Eye (tissue), 1 donor: ENCODE results near the gene TRIM69.
A peak's percentile ranks its signal among the peaks of the same experiment; 100 is the strongest.
"Not testable (repeated sequence)": the region's sequence is repeated elsewhere in the genome, so short reads cannot be mapped to it uniquely, and the experiment has no call there.

Experiments
- DNase-seq: peaks from one replicate; pipeline ENCODE4 v3.0.0-alpha.2; 2015

The TRIM69 gene

GRCh38 chr15:44736181-44736765 is at the start of gene TRIM69:
TSS of gene TRIM69 (plus strand) at chr15:44736528. CDS start at chr15:44736705, 177 bp downstream.
- no peak for DNase-seq

- not testable (repeated sequence) for DNase-seq
These were observed 47.0 kb upstream of the TRIM69 start for GRCh38 chr15:44689318-44689717.

- not testable (repeated sequence) for DNase-seq
These were observed 46.1 kb upstream of the TRIM69 start for GRCh38 chr15:44690245-44690644.

- no peak for DNase-seq
These were observed 43.7 kb upstream of the TRIM69 start for GRCh38 chr15:44692659-44693058.

GRCh38 chr15:44694416-44694815 is 41.9 kb upstream of the TRIM69 start:
- DNase-seq: no peak

GRCh38 chr15:44695294-44695693 is 41.0 kb upstream of the TRIM69 start:
- no peak for DNase-seq

- DNase-seq: no peak
These were observed 39.3 kb upstream of the TRIM69 start for GRCh38 chr15:44697014-44697413.

GRCh38 chr15:44698641-44699040 is 37.7 kb upstream of the TRIM69 start:
- DNase-seq: no peak

GRCh38 chr15:44700676-44701075 is 35.7 kb upstream of the TRIM69 start:
- not testable (repeated sequence) for DNase-seq

GRCh38 chr15:44705986-44706385 is 30.3 kb upstream of the TRIM69 start:
- no peak for DNase-seq

GRCh38 chr15:44706401-44706800 is 29.9 kb upstream of the TRIM69 start:
- DNase-seq: no peak

- no peak for DNase-seq
These were observed 29.2 kb upstream of the TRIM69 start for GRCh38 chr15:44706946-44707636.

- DNase-seq: no peak
These were observed 25.9 kb upstream of the TRIM69 start for GRCh38 chr15:44710236-44711095.

- DNase-seq: peak; percentile 99
These were observed 25.1 kb upstream of the TRIM69 start, which contains the start of the genes B2M and PATL2 for GRCh38 chr15:44711096-44711742. TSS of gene B2M (plus strand) at chr15:44711517. CDS start at chr15:44711547, 30 bp downstream. TSS of gene PATL2 (minus strand) at chr15:44711323. CDS start at chr15:44676490, 34,833 bp downstream.

- peak; percentile 76 for DNase-seq
These were observed 24.5 kb upstream of the TRIM69 start for GRCh38 chr15:44711743-44712345.

GRCh38 chr15:44712346-44713005 is 23.9 kb upstream of the TRIM69 start:
- DNase-seq: peak; percentile 46

- no peak for DNase-seq
These were observed 23.0 kb upstream of the TRIM69 start for GRCh38 chr15:44713006-44713966.

- no peak for DNase-seq
These were observed 21.1 kb upstream of the TRIM69 start for GRCh38 chr15:44715142-44715796.

GRCh38 chr15:44715797-44716334 is 20.5 kb upstream of the TRIM69 start:
- no peak for DNase-seq
